GM19324 (cell line): ENCODE measurements around the gene KRABD2.
"Not testable (repeated sequence)": the region's sequence is repeated elsewhere in the genome, so short reads cannot be mapped to it uniquely, and the experiment has no call there.

Experiments used
- ATAC-seq: cut with Tn5 transposase; IDR thresholded peaks from one replicate; pipeline ENCODE4 v1.9.1; 2021; ENCODE audit warnings: mild to moderate bottlenecking, moderate library complexity; ENCODE audit not compliant: unreplicated experiment, low FRiP score

The KRABD2 gene

DNA sequence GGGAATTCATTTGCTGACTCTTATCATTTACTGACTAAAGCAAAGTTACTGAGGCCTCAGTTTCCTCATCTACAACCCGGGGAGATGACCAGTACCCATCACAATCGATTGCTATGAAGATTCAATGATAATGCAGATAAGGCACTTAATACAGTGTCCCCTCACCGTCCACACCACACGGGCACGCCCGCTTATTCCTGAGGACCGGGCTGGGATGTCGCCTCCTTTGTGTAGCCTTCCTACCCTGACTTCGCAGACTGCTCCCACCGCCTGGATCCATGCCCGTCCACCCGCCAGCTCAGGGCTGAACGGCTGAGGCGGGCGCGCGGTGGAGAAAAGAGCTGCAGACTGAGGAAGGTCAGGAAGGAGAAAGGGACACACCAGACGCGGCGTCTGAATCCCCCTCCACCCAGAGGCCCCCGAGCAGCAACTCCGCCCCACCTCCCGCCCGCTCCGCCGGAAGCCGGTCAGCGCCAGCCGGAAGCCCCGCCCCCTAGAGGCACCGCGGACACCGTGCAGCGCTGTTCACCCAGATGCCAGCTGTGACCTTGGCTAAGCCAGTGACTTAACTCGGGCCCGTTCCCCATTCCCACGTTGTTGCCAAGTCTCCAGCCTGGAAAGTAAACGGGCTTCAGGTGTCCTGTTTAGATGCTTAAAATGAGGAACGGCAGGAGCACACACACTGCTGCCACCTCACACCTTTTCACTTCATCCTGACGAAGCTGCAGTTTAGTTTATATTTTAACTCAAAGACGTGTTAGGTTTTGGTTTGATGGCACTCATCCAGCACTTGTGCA is at the start of gene KRABD2:
KRABD2 (minus strand) TSS at position 434 of the 797 bp plus-strand sequence.
- ATAC-seq: peak; percentile 90

DNA sequence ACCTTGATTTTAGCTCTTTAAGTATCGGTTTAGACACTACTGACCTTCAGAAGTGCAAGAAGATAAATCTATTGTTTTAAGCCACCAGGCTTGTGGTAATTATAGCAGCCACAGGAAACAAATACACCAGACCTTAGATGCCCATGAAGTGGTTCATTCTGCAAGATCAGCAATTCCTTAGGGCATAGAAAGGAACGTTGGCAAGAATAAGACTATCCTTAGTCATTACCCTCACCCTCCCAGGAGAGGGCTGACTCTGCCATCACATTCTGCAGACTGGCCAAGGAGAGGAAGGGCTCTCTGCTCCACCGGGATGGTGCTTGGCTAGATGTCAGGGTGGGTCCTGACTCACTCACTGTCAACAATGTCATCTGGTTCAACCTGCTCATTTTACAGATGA is 45.1 kb upstream of the KRABD2 start:
- ATAC-seq: no peak

DNA sequence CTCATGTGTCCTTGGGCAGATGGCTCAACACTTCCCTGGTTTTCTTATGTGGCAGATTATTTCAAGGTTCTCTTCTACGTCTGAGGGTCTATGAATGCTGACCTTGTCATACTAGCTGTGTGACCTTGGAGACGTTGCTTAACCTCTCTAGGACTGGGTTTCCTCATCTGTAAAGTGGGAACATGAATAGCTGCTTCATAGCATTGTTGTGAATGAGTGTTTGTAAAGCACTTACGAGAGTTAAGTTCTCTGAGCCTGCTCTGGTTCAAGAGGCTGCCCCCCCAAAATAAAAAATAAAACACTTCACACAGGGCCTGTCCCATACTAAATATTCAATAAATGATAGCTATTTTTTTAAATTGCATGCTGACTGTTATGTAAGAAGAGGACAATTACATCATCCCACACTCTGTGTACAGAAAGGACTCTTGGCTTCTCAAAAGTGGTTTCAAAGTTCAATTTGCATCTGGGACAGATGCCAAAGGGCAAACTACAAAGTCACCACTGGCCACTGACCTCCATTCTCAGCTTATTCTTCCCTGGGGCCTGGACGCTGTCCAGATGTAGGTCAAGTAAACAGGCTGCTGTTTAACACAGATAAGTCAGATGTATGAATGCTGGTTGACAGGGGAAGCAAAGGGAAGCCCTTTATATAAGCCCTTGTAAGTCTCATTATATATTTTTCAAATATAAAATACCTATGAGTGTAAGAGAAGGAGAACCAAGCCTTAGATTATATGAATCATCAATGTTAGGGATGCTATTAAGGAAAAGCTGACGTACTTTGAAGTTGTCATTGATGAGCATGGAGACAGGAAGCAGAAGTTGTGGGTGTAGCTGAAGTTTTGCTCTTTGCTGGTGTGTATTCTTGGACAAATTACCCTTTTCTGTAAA is 43.8 kb upstream of the KRABD2 start:
- no peak for ATAC-seq

DNA sequence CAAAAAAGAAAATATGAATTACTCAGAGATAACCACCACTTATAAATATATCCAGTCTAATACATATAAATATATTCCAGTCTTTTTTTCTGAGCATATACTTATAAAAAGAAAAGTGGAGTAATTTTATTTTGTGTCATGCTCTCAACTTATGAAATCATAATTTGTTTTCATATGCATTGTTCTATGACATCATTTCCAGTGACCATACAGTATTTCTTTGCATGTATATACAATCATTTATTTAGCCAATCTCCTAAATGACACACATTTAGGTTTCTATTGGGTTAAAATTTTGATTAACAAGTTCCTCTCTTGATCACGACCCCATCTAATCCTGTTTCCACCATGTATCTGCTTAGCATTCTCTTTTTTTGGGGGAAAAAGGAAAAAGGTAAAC is 42.8 kb upstream of the KRABD2 start:
- no peak for ATAC-seq

DNA sequence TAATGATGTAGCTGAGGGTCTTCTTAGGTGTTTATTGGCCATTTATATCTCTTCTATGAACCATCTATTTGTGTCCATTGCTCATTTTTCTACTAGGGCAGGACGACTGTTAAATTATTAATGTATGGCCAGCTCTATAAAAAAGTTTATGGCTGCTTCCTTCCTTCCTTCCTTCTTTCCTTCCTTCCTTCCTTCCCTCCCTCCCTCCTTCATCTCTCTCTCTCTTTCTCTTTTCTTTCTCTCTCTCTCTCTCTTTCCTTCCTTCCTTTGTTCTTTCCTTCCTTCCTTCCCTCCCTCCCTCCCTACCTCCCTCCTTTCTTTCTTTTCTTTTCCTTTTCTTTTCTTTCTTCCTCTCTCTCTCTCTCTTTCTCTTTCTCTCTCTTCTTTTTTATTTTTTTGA is 42.0 kb upstream of the KRABD2 start:
- ATAC-seq: no peak

DNA sequence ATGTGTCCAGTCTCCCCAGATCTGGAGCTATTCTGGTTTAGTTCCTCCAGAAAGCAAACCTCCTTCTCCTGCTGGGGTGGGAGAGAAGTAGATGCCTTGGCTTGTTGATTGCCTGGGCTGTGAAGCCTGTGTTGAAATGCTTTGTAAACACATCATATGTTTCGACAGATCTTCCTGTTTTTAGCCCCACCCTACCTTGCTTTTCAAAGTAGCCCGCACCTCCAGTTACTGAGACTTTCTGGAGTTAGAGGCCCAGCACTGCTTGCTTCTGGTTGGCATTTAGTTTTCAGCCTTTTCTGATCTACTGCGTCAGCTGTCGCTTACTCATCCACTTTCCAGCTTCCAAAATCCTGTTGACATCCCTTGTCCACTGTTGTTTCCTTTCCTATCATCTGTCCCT is 41.3 kb upstream of the KRABD2 start:
- ATAC-seq: no peak

DNA sequence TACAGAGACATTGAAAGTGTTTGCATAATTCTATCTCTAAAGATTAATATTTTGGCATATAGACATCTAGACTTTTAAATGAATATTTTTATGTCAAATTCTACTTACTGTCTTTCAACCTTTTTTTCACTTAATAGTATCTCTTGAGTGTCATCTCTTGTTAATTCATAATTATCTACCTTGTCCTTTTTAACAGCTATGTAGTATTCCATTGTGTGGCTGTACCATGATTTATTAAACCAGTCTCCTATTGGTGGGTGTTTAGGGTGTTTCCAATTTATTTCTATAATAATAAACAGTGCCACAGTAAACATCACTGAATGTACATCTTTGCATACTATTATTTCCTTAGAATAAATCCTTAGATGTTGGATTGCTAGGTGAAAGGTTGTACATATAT is 37.4 kb upstream of the KRABD2 start:
- no peak for ATAC-seq

DNA sequence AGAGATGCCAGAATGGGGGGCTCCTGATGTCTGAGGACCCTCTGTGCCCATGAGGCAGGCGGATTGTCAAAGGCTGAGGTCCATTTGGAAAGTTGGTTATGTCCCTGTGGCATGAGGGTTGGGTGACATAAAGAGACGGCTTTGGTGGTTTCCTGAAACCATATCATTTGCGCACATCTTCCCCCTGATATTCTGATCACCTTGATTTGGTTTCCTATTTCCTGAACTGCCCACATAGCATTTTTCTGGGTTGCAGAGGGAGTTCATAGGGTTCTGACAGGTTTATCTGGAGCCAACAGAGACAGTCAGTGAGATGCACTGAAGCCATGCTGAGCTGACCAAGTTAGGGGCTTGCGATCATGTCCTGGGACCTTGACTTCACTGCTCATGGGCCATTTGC is 36.8 kb upstream of the KRABD2 start:
- no peak for ATAC-seq

DNA sequence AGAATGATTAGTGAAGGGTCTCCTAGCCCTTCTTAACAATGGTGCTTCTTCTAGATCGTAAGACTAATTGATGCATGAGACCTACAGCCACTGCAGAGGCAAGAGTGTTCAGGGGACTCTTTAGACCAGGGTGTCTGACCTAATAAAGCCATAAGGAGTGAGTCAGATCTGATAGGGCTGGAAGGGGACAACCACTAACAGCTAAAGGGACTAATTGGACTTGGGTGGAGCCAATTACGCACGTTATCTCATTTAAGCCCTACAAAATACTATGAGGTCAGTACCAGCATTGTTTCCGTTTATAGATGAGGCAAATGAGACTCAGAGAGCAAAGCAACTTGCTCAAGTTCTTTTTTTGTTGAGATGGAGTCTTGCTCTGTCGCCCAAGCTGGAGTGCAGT is 35.6 kb upstream of the KRABD2 start:
- no peak for ATAC-seq

DNA sequence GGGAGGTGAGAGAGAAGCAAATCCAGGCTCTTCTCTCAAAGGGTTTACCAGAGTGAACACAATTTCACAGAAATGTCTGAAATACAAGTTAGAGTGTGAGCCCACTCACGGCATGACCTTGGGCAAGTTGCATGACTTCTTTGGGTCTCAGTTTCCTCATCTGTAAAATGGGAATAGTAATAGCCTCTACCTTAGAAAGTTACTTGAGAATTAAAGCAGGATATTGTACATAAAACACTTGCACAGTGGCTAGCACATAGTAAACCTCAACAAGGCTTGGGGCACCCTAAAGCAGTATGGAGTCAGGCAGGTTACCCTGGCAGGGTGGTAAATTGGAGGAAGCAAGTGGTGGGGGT is 34.4 kb upstream of the KRABD2 start:
- no peak for ATAC-seq

DNA sequence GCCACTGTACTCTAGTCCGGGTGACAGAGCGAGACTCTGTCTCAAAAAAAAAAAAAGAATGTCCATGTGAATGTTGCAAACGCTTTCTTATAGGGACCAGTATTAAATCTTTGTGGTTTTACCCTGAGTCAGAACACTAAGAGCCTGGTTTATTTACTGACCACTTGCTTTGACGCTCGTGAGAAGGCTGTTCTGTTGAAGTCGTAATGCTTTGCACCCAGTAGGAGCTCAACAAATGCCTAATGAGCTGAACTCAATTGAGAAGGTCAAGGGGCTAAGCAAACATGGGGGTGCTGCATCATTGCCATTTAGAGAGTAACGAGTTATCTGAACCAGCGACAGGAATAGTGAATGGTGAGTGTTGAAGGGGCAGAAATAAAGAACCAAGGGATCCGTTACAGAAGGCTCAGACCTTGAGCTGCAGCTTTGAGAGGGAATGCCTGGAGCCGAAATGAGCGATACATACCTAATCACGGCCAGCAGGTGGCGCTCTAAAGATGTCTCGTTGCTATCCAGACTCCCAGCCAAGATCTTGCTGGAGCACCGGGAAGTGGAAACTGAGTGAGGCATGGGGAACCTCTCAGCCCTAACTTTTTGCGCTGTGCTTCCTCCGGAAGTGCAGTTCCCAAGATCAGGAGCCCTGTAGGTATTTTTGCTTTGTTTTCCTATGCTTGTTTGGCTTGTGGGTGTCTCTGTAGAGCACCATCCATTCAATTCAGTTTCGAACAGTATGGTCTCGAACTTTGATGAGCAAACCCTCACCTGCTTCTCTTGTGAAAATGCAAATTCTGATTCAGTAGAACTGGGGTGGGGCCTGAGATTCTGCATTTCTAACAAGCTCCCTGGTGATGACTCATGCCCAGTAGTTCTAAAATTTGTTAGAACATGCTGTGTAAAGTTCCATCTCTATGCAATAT is 33.7 kb upstream of the KRABD2 start:
- no peak for ATAC-seq

DNA sequence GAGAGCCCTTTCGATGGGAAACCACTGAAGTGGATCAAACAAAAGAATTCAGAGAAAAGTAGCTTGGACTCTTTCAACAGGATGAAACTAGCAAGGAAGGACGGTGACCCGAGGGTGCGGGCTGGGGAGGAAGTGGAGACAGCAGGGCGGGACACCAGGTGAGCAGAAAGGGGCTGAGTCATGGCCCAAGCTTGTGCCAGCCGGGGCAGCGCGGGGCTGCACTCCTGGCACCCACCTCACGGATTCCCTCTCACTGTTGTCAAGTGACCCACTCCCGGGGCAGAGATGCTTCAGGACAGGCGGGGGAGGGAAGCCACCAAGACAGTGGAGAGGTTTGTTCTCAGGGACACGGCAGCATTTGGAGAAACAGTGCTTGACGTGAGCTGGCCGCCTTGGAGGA is 31.9 kb upstream of the KRABD2 start:
- ATAC-seq: no peak

DNA sequence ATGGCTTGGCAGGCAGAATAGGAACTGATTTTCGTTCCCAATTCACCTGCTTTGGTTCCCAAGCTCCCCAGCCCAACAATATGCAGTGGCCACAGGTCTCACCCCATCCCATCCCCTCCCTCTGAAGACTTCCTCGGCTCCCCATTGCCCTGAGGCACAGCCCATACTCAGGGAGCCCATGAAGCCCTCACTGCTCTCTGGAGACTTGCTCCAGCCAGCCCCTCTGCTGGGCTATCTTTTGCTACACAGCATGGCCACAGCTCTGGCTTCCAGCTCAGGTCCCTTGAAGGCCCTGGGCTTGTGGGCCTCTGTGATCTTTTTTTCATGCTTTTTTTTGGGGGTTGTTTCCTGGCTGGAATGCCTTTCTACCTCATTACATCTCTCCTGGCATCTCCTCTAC is 29.7 kb upstream of the KRABD2 start:
- ATAC-seq: no peak

DNA sequence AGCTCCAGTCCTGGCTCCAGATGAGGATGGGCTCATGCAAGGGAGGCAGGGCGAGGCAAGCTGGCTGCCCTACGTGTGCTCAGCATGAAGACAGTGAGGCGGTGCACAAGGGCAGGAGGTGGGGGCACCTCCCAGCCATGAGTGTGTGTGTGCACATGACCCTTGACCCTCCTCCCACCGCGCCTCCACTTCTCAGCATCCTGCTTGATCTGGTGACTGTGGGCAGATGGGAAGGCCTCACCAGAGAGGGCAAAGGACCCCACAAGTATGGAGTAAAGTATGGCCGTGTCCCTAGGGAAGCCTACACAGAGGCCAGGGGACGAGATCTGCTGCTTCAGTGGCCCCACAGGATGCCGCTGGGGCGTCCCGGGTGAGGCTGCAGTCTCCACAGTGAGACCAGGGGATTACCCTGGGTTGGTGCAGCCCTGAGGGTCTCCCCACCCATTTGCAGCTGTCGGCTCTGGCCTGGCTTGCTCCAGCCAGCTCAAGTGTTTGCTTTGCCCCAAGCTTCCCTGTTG is 29.1 kb upstream of the KRABD2 start:
- ATAC-seq: no peak

DNA sequence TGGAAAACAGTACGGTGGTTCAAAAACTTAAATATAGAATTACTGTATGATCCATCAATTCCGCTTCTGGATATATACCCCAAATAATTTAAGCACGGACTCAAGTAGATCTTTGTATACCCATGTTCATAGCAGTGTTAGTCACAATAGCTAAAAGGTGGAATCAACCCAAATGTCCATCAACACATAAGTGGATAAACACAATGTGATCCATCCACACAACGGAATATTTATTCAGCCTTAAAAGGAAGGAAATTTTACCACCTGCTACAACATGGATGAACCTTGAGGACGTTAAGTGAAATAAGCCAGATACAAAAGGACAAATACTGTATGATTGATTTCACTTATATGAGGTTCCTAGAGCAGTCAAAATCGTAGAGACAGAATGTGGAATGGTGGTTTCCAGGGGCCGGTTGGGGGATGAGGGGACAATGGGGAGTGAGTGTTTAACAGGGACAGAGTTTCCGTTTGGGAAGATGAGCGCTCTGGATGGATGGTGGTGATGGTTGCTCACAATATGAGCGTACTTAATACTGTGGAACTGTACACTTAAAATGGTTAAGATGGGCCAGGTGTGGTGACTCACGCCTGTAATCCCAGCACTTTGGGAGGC is 26.5 kb upstream of the KRABD2 start:
- ATAC-seq: no peak

DNA sequence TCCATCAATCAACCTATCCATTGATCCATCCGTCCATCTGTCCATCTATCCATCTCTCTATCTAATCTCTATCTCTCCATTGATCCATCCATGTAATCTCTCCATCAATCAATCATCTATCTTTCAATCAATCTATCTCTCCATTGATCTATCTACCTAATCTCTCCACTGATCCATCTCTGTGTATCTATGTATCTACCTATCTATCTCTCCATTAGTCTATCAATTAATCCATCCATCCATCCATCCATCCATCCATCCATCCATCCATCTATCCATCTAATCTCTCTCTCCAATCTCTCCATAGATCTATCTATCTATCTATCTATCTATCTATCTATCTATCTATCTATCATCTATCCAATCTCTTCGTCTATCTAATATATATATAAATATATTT is 24.6 kb upstream of the KRABD2 start:
- ATAC-seq: no peak

DNA sequence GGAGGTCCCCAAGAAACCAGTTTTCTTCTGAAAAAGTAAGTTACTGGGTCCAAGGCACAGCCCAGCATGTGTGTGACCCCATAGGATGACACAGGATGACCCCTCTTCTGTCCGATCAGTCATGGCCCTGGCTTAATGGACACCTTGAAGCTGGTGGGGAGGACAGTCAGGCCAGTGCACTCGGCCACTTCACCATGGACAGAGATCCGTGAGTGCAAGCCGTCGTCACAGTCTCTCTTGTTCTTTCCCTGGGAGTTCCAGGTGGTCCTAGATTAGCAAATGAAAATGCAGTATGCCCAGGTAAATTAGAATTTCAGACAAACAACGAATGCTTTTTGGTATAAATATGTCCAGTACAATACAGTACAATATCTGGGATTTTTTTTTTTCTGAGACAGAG is 22.5 kb upstream of the KRABD2 start:
- no peak for ATAC-seq

DNA sequence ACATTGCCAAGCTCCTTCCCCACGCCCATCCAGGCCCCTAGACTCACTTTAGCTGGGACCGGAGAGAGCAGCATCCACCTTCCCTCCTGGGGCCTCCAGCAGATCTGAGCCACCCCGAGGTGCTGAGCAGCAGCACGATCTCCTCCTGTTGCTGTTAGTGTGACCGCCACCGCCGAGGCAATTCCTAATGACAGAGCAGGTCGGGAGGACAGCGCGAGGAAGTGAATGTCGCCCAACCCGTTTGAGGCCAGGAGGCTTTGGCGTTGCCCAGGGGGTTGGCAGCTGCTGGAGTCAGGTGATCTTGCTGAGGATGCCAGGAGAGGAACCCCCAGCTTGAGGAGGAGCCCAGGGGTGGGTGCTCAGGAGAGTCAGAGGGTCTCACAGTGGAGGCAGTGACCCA is 21.1 kb upstream of the KRABD2 start, which contains the start of gene RNF222:
RNF222 (minus strand) TSS at position 192 of the 400 bp plus-strand sequence. CDS start 4,366 bp downstream, outside the sequence.
- no peak for ATAC-seq

DNA sequence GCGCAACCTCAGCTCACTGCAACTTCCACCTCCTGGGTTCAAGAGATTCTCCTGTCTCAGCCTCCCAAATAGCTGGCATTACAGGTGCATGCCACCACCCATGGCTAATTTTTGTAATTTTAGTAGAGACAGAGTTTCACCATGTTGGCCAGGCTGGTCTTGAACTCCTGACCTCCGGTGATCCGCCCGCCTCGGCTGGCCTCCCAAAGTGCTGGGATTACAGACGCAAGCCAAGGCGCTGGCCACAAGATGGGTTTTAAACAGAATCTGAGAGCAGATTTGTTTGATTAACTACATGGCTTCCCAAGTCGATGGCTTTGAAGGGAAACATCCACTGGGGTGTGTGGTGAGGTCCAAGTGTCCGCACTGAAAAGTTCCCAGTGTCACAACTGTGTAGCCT is 18.0 kb upstream of the KRABD2 start:
- not testable (repeated sequence) for ATAC-seq
